Hematopoietic multipotent progenitor cell treated with erythropoietin and hydrocortisone succinate and interleukin-3 and kit ligand, for 6 days (in vitro differentiated cells): ENCODE results near the gene CASP8.

Experiments
- DNase-seq: peaks from one replicate; pipeline ENCODE4 v3.0.0-alpha.2; 2015

The CASP8 gene

GRCh38 chr2:201260302-201260800 lies at the start of gene CASP8:
Gene CASP8 (plus strand): TSS chr2:201260536. CDS start chr2:201266487, 5,951 bp downstream.
- DNase-seq, result peak; percentile 92

- DNase-seq, result no peak
Observed at GRCh38 chr2:201215963-201216362, 44.4 kb upstream of the CASP8 start.

GRCh38 chr2:201216918-201217317 lies 43.4 kb upstream of the CASP8 start:
- no peak for DNase-seq

GRCh38 chr2:201218780-201219179 lies 41.6 kb upstream of the CASP8 start:
- no peak for DNase-seq

- DNase-seq, result no peak
Observed at GRCh38 chr2:201219328-201220096, 40.8 kb upstream of the CASP8 start.

- DNase-seq, result peak; percentile 91
Observed at GRCh38 chr2:201220102-201220570, 40.2 kb upstream of the CASP8 start.

GRCh38 chr2:201223089-201224073 lies 37.0 kb upstream of the CASP8 start:
- DNase-seq, result no peak

GRCh38 chr2:201228271-201228911 lies 31.9 kb upstream of the CASP8 start:
- no peak for DNase-seq

GRCh38 chr2:201228912-201229290 lies 31.4 kb upstream of the CASP8 start:
- DNase-seq, result peak; percentile 51

- peak; percentile 99 for DNase-seq
Observed at GRCh38 chr2:201231781-201232466, 28.4 kb upstream of the CASP8 start.

- no peak for DNase-seq
Observed at GRCh38 chr2:201232467-201232815, 27.9 kb upstream of the CASP8 start.

- peak; percentile 98 for DNase-seq
Observed at GRCh38 chr2:201233192-201233811, 27.0 kb upstream of the CASP8 start.

- DNase-seq, result no peak
Observed at GRCh38 chr2:201233812-201234662, 26.3 kb upstream of the CASP8 start.

GRCh38 chr2:201234663-201235135 lies 25.6 kb upstream of the CASP8 start:
- no peak for DNase-seq

- DNase-seq, result peak; percentile 95
Observed at GRCh38 chr2:201235860-201236811, 24.2 kb upstream of the CASP8 start.

GRCh38 chr2:201237486-201238123 lies 22.7 kb upstream of the CASP8 start:
- DNase-seq, result peak; percentile 79

GRCh38 chr2:201239167-201239935 lies 21.0 kb upstream of the CASP8 start:
- DNase-seq, result peak; percentile 31
